NCI-H187 treated with DMSO at 0.1 percent for 48 hours (cell line): Measurements from ENCODE around the gene TCAP.

ENCODE experiments used
- DNase-seq: peaks from one replicate; lab custom pipeline; 2025; lab: John Stamatoyannopoulos, UW

Gene TCAP

DNA sequence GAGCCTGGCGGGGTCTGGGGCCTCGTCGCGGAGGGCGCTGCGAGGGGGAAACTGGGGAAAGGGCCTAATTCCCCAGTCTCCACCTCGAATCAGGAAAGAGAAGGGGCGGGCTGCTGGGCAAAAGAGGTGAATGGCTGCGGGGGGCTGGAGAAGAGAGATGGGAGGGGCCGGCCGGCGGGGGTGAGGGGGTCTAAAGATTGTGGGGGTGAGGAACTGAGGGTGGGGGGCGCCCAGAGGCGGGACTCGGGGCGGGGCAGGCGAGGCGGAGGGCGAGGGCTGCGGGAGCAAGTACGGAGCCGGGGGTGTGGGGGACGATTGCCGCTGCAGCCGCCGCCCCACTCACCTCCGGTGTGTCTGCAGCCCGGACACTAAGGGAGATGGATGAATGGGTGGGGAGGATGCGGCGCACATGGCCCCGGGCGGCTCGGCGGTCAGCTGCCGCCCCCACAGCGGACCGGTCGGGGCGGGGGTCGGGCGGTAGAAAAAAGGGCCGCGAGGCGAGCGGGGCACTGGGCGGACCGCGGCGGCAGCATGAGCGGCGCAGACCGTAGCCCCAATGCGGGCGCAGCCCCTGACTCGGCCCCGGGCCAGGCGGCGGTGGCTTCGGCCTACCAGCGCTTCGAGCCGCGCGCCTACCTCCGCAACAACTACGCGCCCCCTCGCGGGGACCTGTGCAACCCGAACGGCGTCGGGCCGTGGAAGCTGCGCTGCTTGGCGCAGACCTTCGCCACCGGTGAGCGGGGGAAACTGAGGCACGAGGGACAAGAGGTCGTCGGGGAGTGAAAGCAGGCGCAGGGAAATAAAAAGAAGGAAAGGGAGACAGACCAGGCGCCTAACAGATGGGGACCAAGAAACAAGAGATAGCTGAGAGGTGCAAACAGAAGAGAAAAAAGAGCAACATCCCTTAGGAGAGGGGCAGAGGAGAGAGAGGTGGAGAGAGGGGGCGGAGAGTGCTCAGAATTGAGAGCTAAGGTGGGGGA, 3.1 kb downstream of the TCAP start, which contains the start of gene PNMT:
Gene PNMT, plus strand, starts transcription at position 509 of the 980 bp plus-strand sequence. Its CDS starts 23 bp downstream, at position 532.
- DNase-seq, result no peak

- no peak for DNase-seq
Observed at GRCh38 chr17:39669897-39670735, 5.0 kb downstream of the TCAP start.

DNA sequence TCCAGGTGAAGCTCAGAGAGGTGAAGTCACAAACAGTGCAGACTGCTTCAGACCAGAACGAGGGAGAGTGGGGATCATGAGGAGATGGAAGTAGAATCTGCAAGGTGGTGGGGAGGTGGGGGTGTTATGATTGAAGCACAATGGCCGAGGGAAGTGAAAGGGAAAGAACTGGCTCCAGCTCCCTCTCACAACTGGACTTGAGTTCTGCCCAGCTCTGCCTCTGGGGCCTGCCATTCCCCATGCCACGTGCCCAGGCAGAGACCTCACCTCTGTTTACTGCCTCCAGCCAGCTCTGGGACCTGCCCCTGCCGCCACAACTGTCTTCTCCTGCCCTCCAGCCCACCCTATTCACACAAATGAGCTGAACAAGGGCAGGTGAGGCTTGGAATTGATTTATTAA, 5.6 kb downstream of the TCAP start:
- DNase-seq, result no peak

DNA sequence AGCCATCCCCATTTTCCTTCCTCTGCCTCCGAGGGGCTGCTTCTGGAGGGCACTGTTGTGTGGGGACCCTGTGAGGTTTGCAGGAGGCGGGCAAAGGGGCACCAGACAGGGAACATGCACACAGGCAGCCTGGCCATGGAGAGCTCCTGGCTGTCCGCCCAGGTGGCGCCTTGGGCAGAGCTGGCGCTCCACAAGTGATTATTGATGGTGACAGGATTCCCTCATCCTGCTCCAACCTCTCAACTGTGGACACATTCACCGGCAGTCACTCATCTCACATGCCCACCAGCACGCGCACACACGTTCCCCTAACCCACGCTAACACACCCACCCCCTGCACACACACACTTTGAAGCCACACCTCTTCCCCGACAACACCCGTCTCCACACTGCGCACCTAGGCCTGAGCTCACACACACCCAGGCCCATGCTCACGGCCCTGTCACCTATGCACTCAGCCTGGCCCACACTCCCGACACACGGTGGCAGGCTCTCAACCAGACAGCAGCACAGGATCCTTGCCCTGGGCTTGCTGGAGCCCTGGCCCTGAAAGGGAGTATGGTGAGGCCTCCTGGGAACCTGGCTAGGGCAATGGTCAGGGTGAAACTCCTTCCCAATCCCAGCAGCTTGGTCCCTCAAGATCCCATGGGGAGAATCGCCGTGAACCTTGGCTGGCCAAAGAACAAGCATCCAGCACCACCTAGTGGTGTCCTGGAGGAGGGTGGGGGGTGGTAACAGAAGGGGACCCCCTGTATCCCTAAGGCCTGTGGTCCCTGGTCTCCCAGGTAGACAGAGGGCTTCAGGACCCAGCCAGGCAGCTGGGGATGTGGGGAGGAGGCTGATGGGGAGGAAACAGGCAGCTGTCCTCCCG, 6.7 kb downstream of the TCAP start:
- no peak for DNase-seq

- DNase-seq, result no peak
Observed at GRCh38 chr17:39672522-39673334, 7.6 kb downstream of the TCAP start.

GRCh38 chr17:39673335-39674081, 8.4 kb downstream of the TCAP start:
- DNase-seq, result no peak

DNA sequence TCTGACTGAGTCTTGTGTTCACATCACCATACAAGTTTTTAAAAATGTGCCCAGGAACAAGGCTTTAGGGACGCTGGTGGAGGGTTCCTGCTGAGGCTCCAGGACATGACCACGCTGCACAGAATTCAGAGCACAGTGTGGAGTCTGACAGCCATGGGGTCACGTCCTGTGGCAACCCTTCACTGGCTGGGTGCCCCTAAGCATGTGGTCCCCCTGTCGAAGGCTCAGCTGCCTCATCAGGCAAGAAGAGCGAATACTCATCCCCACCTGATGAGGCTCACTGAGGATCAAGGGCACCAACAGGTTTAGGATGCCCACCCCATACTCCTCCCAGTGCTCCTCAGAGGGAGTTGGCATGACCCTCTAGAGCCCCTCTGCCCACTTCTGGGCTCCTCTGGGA, 9.0 kb downstream of the TCAP start:
- DNase-seq, result no peak

DNA sequence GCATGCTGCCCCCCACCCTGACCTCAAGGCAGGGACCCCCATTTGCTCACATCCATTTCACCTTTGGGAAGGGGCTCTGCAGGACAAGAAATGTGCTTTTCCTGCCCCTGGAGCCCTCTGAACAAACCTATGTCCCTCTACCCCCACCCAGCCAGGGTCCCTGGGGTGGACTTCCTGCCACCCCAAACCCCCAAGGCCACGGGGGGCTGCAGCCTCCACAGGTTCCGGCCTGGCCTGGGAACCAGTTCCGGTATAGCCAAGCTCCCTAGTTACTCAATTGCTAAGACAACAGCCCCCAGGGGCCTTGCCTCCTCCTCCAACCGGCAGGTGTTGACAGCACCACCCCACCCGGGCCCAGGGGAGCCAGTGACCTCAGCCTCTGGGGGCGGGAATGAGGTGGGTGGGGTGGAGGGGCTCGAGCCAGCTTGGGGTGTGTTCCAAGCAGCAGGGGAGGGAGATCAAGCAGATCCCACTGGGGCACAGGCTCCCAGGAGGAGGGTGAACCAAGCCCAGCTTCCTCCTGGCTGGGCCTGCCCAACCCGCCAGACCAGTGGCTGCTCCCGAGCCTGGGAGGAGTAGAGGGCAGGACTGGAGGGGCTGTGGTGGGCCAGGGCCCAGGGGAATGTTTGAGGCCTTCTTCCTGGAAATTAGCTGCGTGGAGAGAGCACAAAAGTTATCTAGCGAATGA, 9.7 kb downstream of the TCAP start:
- DNase-seq, result no peak

DNA sequence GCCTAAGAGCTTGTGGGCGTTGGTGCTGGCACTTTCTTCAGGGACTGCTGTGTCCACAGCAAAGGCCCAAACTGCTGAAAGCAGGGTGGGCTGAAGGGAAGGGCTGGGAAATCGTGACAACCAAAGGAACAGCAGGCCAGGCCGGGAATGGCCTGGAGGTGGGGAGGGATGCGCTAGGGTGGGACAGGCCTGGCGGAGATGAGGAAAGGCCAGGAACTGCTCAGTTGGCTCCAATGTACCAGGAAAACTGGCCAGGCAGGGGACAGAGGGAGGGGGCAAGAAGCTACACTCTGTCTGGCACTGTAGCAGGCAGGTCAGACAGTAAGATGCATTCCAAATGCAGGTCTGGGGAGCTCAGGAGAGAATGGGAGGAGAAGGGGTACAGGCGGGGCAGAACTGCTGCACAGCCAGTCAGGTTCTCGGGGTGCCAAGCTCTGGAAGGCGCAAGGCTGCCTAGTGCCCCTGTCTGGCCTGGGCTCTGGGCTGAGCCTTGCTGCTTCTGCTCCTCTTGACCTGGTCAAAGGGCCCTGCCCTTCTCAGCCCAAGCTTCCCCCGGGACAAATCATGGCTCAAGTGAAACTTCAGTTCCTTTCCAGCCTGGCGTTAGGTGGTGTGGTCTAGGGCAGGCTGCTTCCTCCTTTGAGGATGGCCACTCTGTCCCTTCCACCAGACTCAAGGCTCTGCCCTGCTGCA, 10.4 kb downstream of the TCAP start:
- no peak for DNase-seq

GRCh38 chr17:39676198-39676819, 11.2 kb downstream of the TCAP start:
- peak; percentile 43 for DNase-seq

- no peak for DNase-seq
Observed at GRCh38 chr17:39677072-39677471, 11.9 kb downstream of the TCAP start.

DNA sequence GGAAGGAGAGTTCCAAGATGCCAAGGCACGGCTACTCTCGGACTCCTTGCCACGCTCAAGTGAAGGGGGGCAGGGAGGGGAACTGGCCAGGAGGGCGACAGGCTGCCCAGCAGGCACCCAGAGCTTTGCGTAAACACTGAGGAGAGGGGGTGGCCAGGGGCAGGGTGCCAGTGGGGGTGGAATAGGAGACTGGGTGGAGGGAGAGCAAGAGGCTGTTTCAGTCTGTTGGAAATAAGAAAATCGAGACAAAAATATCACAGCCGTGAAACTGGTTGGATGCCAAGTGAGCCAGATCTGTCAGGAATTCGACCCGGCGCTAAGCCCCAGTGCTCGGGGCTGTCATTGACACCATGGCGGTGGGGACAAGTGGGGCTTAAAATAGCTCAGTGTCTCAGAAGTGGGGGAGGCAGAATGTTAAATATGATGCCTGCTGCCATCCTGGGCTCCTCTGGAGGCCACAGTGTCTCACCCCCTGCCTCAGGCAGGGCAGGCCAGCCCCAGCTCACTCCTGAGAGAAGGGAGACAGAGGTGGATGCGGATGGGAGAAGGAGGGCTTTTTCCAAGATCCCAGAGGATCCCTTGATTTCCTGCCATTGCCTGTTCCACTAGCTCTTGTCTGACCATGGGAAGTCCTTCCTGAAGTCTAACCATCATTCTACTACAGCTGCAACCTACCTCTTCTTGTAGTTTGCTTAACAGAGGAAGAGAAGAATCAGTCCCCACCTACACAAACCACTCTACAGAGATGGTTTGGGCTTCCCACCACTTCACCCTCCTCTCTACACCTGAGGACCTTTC, 12.6 kb downstream of the TCAP start:
- DNase-seq, result no peak

DNA sequence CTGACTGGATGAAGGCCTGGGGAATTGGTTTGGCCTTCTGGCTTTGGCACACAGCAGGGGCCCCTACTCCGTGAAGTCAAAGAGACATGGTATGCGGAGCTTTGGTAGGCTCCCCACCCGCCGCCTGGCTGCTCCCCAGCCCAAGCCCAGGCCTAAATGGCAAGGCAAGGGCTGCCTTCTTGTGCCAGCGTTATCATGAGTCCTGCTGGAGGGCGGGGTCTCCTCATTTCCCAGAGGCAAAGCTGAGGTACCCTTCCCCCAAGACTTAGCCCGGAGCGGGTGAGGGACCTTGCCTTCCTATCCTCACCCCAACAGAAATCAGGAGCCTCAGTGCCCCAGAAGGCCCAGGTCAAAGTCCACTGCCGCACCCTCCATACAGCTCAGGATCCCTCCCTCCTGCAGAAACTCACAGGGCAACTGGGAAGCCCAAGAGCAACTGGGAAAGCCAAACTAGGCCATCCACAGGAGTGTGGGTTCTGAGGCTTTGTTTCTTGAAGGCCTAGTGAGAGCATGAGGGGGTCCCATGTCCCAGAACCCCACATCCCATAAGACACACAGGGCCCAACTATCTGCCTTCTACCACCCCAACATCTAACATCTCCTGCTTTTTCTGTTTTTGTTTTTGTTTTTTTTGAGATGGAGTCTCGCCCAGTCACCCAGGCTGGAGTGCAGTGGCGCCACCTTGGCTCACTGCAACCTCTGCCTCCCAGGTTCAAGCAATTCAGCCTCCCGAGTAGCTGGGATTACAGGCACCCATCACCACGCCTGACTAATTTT, 13.4 kb downstream of the TCAP start:
- no peak for DNase-seq

GRCh38 chr17:39679521-39680192, 14.5 kb downstream of the TCAP start:
- no peak for DNase-seq

DNA sequence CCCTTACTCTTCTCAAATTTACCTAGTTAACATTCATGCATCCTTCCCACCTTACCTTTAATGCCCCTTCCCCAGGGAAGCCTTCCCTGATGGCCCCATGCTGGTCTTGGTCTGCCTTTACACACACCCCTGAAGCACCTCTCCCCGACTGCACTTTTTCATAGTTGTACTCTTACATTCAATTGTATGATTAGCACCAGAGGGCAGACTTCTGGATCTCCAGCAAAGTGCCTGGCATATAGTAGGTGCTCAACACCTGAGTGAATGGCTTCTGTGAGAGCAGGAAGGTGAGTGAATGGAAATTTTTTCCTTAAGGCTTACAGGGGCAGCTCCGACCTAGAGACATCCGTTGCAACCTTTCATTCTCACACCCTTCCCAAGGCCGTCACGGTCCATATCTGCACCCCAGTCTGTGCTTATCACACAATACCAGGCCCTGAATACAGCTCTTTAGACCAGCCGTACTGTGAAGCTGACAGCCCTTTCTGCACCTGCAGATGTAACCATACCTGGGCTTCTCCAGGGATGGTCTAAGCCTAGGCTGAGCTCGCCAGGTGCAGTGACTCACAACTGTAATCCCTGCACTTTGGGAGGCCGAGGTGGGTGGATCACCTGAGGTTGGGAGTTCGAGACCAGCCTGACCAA, 18.3 kb downstream of the TCAP start:
- DNase-seq, result no peak
